H1 (cell line): ENCODE measurements around the gene RNF145.

Experiments used
- CEBPB ChIP-seq: IDR thresholded peaks from 2 replicates; pipeline ENCODE4 v1.6.1; 2012; ENCODE audit warnings: low read depth, low read length
- CHD1 ChIP-seq: IDR thresholded peaks from 2 replicates; pipeline ENCODE4 v1.6.1; 2012; ENCODE audit warnings: low read depth, low read length, improper control_type of control experiment
- CTCF ChIP-seq, 3 experiments: IDR thresholded peaks; 1 replicate in 2 of 3; 2 replicates in 1 of 3; pipeline versions ENCODE4 v1.5.1 to v1.6.1; 2011; ENCODE audit warnings: low read length in 3 of 3, mild to moderate bottlenecking in 3 of 3, inconsistent platforms in 2 of 3, low read depth in 1 of 3, moderate library complexity in 1 of 3; ENCODE audit not compliant: insufficient read depth in 1 of 3; ENCODE audit errors: control extremely low read depth in 1 of 3
- EGR1 ChIP-seq: IDR thresholded peaks from 2 replicates; pipeline ENCODE4 v1.6.1; 2011; ENCODE audit warnings: low read depth, low read length, borderline replicate concordance
- GTF2F1 ChIP-seq: IDR thresholded peaks from 2 replicates; pipeline ENCODE4 v1.6.1; 2012; ENCODE audit warnings: low read depth, low read length, improper control_type of control experiment, borderline replicate concordance
- MAFK ChIP-seq: IDR thresholded peaks from 2 replicates; pipeline ENCODE4 v1.6.1; 2012; ENCODE audit warnings: low read depth, mild to moderate bottlenecking, improper control_type of control experiment, low read length
- MAX ChIP-seq: IDR thresholded peaks from 2 replicates; pipeline ENCODE4 v1.6.1; 2012; ENCODE audit warnings: inconsistent platforms
- NRF1 ChIP-seq: IDR thresholded peaks from 2 replicates; pipeline ENCODE4 v1.6.1; 2011; ENCODE audit warnings: mild to moderate bottlenecking, low read depth, low read length, improper control_type of control experiment
- POLR2A ChIP-seq, 2 experiments: IDR thresholded peaks; 1 replicate in 1 of 2; 2 replicates in 1 of 2; pipeline ENCODE4 v1.6.1; 2011; ENCODE audit warnings: low read depth in 2 of 2, low read length in 2 of 2, mild to moderate bottlenecking in 2 of 2; ENCODE audit errors: control extremely low read depth in 1 of 2
- POLR2AphosphoS5 ChIP-seq: IDR thresholded peaks from 2 replicates; pipeline ENCODE4 v1.6.1; 2011; ENCODE audit warnings: low read depth, low read length
- RXRA ChIP-seq: IDR thresholded peaks from 2 replicates; pipeline ENCODE4 v1.6.1; 2011; ENCODE audit warnings: low read depth, mild to moderate bottlenecking, low read length, moderate library complexity; ENCODE audit not compliant: insufficient read depth
- SP2 ChIP-seq: IDR thresholded peaks from 2 replicates; pipeline ENCODE4 v1.6.1; 2012; ENCODE audit warnings: mild to moderate bottlenecking, low read length, inconsistent platforms

GRCh38 chr5:159174511-159175168 lies 34.7 kb downstream of the RNF145 start:
- TF ChIP-seq CTCF (IDR thresholded peaks at IDR 0.05; ENCODE audit: control extremely low read depth in 1 of 3, insufficient read depth in 1 of 3, low read depth in 1 of 3, low read length in 3 of 3), result no peak
- TF ChIP-seq CHD1, result no peak
- TF ChIP-seq GTF2F1, result no peak
- TF ChIP-seq CEBPB, result no peak
- TF ChIP-seq MAX, result no peak
- TF ChIP-seq RXRA, result no peak
- TF ChIP-seq MAFK, result no peak
- TF ChIP-seq SP2, result no peak
- TF ChIP-seq POLR2A (IDR thresholded peaks at IDR 0.05; ENCODE audit: control extremely low read depth in 1 of 2, low read depth in 2 of 2, low read length in 2 of 2), result no peak
- no peak for TF ChIP-seq NRF1
- no peak for TF ChIP-seq EGR1
- TF ChIP-seq POLR2AphosphoS5, result no peak
